A549 (cell line): ENCODE data around the gene ANXA3.

Experiments
- CTCF ChIP-seq: fragments of >200 bp; sonication (Bioruptor Twin); formaldehyde crosslinking; IDR thresholded peaks from 3 replicates; pipeline ENCODE4 v1.5.1; 2016
- EP300 ChIP-seq, 2 experiments: fragments of >200 bp; sonication (Bioruptor Twin); formaldehyde crosslinking; IDR thresholded peaks; 2 replicates in 1 of 2; 3 replicates in 1 of 2; pipeline ENCODE4 v1.6.1; 2016 to 2017
- MYC ChIP-seq: IDR thresholded peaks from 2 replicates; pipeline ENCODE4 v1.6.1; 2012; ENCODE audit warnings: mild to moderate bottlenecking, inconsistent platforms, low read length, improper control_type of control experiment, borderline replicate concordance
- NFE2L2 ChIP-seq: fragments of 150-350 bp; conservative IDR thresholded peaks from 2 replicates; pipeline ENCODE4 v1.6.1; 2014; ENCODE audit warnings: low read length
- POLR2A ChIP-seq: IDR thresholded peaks from 2 replicates; pipeline ENCODE4 v1.6.1; 2012; ENCODE audit warnings: mild to moderate bottlenecking, low read length
- REST ChIP-seq: fragments of 200-600 bp; sonication (generic); IDR thresholded peaks from 2 replicates; pipeline ENCODE4 v1.6.1; 2016; ENCODE audit warnings: antibody characterized with exemption, mild to moderate bottlenecking, moderate library complexity
- TF ChIP-seq, protein P1 (sequence below): IDR thresholded peaks from 2 replicates; pipeline ENCODE4 v1.6.1; 2012
- TF ChIP-seq, protein P2 (sequence below): fragments of 150-350 bp; IDR thresholded peaks from 2 replicates; pipeline ENCODE4 v1.6.1; 2014; ENCODE audit warnings: low read depth, mild to moderate bottlenecking, low read length

GRCh38 chr4:78553529-78554060 is 2.0 kb downstream of the ANXA3 start:
- TF ChIP-seq CTCF (no peak), NFE2L2 (no peak), MYC (no peak), EP300 (IDR thresholded peaks at IDR 0.05) (no peak), REST (no peak), POLR2A (no peak)
- TF ChIP-seq, protein P1, sequence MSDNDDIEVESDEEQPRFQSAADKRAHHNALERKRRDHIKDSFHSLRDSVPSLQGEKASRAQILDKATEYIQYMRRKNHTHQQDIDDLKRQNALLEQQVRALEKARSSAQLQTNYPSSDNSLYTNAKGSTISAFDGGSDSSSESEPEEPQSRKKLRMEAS, result no peak
- TF ChIP-seq, protein P2, sequence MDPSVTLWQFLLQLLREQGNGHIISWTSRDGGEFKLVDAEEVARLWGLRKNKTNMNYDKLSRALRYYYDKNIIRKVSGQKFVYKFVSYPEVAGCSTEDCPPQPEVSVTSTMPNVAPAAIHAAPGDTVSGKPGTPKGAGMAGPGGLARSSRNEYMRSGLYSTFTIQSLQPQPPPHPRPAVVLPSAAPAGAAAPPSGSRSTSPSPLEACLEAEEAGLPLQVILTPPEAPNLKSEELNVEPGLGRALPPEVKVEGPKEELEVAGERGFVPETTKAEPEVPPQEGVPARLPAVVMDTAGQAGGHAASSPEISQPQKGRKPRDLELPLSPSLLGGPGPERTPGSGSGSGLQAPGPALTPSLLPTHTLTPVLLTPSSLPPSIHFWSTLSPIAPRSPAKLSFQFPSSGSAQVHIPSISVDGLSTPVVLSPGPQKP, result no peak
